Left renal pelvis (tissue), 4 donors: Measurements from ENCODE around the gene RHOJ. TPM values are rescaled to one million over a fixed set of nuclear protein-coding genes. Genes with fewer than 3 reads are reported as not detected.

Experiments
- DNase-seq, 4 donors: peaks; one replicate each; pipeline ENCODE4 v3.0.0-alpha.2; 2013; ENCODE audit warnings: low read depth in 4 of 4, low spot score in 3 of 4
- polyA plus RNA-seq, 4 donors: library from polyadenylated mRNA; unstranded; fragments of 120-200 nt; gene quantifications; one replicate each; pipeline ENCODE4 v1.2.1, GENCODE V29; 2013; ENCODE audit not compliant: insufficient read length in 4 of 4

The RHOJ gene
- polyA plus RNA-seq, 4 donors = 19.5 to 25.0 (median 20.5) TPM

- DNase-seq = no peak
These were observed 867 bp downstream of the RHOJ start for GRCh38 chr14:63205044-63205575.

- DNase-seq = no peak
These were observed 1.6 kb downstream of the RHOJ start for GRCh38 chr14:63205866-63206265.

GRCh38 chr14:63209160-63209559 is 4.9 kb downstream of the RHOJ start:
- DNase-seq = no peak

- no peak for DNase-seq
These were observed 6.6 kb downstream of the RHOJ start for GRCh38 chr14:63210812-63211211.

GRCh38 chr14:63212209-63212608 is 8.0 kb downstream of the RHOJ start:
- no peak for DNase-seq

- DNase-seq = no peak
These were observed 8.7 kb downstream of the RHOJ start for GRCh38 chr14:63212776-63213500.

GRCh38 chr14:63214417-63215196 is 10.4 kb downstream of the RHOJ start:
- DNase-seq = no peak

- no peak for DNase-seq
These were observed 16.3 kb downstream of the RHOJ start for GRCh38 chr14:63220526-63220925.

DNA sequence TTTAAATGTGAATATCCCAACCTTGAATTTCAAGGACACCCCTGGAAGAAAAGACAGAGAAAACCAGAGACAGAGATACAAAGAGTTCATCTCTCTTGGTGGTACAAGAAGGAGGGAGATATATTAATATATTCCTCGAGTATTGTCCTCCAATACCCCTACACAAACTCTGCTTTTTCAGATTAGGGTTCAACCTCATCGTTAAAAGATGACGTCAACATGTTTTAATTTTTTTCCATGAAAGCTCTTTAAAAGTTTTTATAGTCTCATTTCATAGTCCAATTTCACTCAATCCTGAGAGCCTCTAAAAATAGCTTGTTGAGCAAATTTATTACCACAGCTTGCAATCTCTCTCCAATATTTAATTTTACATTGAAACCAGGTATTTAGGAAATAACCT is 19.4 kb downstream of the RHOJ start:
- DNase-seq = no peak

GRCh38 chr14:63224196-63224595 is 20.0 kb downstream of the RHOJ start:
- no peak for DNase-seq

GRCh38 chr14:63228217-63228616 is 24.0 kb downstream of the RHOJ start:
- DNase-seq = no peak

GRCh38 chr14:63229330-63230059 is 25.3 kb downstream of the RHOJ start:
- DNase-seq = no peak

- DNase-seq = no peak
These were observed 27.5 kb downstream of the RHOJ start for GRCh38 chr14:63231766-63232165.

GRCh38 chr14:63237791-63238190 is 33.5 kb downstream of the RHOJ start:
- DNase-seq = no peak

- no peak for DNase-seq
These were observed 36.0 kb downstream of the RHOJ start for GRCh38 chr14:63240221-63240620.

DNA sequence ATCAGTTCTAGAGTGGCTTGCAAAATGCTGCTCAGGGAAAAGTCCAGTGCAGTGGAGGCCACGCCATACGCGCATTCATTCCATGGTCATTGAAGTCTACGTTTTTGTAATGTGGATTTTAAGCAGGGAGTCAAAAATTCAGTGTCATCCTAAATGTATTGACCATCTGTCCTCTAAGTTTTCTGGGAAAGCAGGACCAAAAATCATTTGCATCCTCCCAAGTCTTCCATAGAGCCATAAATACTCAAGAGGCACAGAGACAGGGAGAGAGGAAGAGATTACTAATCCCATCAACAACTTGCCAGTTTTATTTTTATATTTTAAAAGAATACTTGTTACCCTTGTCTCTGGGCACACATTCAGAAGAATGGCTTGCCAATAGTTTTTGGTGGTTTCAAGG is 36.9 kb downstream of the RHOJ start:
- no peak for DNase-seq

DNA sequence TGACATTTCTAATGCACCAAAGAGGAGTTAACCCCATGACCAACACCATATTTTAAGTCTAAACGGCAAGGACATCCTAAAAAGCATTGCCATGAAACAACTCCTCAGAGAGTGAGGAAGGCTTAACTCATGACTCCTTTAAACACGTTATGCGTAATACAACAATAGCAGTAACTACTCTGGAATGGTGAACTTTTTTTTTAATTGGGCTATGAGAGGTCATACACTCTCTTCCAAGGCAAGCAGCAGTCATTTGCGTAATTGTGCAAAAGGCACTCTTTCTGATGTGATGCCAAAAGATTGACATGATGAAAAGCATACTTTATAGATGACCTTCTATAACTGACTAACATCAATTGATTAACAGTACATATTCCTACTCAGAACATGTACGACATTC is 39.4 kb downstream of the RHOJ start:
- DNase-seq = no peak

DNA sequence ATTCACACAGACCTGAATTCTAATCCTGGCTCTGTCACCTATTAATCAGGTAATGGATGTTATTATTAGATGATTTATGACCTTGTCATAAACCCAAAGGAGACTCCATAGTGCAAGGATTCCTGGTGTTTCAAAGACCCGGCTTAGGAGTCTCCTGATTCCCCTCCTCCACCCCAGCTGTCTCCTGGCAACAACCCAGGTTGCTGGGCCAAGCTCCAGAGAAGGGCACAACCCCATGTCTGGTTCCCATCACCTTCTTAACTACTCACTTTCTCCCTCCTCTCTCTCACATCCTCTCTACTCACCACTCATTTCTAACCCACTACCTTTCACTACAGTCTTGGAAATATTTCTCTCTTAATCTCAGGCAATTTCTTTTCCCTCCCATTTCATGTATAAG is 41.6 kb downstream of the RHOJ start:
- DNase-seq = no peak

DNA sequence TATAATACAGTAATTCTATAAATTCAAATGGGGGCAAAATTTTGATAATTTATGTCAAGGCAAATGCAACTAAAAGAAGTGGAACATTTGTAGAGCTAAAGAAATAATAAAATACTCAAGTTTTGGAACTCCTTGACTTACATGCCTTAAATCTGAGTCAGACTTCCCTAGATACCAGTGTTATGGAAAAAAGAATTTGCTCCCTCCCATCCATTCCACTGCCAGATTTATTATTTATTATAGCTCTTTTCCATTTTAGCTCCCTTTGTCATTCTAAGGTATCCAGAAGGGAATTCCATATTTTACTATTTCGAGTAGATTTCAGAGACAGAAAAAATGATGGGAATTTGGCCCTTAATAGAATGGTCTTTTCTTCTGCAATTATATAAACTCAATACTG is 44.0 kb downstream of the RHOJ start:
- DNase-seq = no peak

DNA sequence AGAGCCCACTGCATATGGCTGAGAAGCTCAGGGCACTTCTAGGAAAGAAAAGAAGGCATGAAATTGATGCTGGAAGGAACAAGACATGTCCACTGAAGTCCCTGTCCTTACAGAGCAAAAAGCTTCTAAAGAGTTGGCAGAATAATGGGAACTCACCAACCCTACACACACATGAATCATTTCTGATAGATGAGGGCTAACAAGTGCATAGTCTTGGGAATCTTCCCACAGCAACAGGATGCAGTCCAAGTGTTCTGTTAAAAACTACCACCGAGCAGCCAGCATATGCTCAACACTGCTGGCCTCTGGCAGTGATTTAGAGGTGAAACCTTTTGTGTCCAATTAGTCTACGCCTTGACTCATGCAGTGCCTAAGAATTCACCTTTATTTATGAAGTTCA is 44.8 kb downstream of the RHOJ start:
- no peak for DNase-seq

DNA sequence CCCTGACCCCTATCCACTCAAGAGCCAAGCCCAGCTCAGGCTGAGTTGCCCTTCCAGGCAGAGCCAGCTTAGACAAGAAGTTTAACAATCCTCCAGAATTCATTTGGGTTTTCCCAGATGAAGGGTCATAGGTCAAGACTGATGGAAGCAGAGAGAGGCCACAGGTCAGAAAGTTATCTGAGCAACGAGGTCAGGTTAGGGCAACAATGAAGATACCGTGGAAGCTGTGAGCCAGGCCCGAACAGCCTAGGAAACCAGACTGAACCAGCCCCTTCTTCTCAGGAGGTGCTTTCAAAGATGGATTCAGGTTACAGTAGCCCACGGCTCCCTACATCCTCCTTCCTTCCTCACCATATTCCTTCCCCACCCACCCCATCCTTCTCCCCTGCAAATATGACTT is 53.1 kb downstream of the RHOJ start:
- DNase-seq = no peak
